GDM1 (cell line): Measurements from ENCODE around the gene MGST1.

Experiments
- DNase-seq: peaks from one replicate; lab custom pipeline; 2025; lab: John Stamatoyannopoulos, UW

The MGST1 gene, protein sequence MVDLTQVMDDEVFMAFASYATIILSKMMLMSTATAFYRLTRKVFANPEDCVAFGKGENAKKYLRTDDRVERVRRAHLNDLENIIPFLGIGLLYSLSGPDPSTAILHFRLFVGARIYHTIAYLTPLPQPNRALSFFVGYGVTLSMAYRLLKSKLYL

DNA sequence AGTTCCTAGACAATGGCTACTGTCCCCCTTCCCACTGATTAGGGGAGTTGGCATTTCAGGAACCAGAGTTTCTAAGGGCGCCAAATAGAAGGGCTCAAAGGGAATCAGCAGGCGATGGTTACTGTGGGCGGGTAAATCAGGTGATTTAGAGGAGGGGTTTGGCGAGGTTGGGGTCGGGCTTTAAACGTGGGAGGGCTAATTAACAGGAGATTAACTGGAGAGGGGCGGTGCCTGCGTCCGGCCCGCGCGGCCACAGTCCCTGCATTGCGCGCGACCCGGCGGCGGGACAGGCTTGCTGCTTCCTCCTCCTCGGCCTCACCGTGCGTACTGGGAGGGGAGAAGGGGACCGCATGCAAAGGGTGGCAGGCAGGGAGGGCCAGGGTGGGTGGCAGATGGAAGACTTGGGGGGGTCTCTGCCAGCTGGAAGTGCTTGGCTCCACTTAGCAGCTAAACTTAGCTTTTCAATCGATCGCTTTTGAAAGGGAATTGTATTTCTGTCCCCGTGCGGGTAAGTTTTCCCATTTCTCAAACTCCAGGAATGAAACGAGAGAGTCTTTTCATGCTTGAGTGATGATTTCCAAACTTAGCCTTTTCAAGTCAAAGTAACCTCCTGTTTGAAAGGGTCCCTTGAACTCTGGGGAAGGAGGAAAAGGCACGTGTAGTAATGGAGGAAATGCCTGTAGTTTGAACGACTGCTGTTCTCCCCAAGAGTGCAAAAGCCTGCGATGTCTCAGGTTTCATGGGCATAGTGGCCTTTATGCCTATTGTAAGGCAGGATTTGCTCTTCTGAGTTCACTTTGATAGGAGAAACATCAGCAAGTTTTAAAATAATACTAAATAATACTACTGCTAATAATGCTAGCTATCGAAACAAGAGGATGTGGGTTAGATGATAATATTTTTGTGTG, at the start of gene MGST1:
TSS of gene MGST1 (plus strand) at position 255 of the 908 bp plus-strand sequence. CDS start 6,608 bp downstream, outside the sequence.
- DNase-seq, result no peak

DNA sequence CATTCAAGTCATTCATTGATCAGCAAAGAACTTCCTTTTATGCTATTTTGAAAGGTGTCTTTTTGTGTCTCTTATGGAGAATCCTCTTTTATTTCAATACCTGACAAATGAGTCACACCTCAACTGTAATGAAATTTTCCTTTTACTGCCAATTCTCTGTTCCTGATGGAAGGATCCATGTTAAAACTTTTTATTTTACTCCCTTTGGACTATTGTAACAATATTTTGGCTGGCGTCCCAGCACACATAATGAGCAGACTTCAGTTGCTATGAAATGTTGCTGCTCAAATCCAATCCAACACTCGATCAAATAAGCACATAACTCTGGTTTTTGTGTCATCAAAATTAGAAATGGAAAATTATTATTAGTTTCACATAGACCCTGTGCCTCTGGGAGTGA, 48.0 kb upstream of the MGST1 start:
- no peak for DNase-seq

DNA sequence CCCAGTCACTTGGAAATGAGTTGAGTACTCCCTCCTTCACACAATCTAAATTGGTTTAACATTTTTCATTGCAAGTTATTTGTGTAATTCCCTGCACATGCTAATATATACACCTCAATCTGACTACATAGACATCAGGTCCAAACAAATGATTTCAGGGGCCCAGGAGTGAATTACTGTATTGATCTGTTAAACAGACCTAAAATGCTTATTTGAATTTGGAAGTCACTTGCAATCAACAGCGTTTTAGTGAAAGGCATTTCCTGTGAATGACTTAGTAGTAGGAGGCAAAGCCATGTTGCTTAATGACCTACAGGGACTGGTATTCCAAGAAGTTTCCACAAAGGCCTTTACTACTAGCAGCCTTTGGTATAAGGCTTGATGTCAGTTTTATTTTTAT, 47.3 kb upstream of the MGST1 start:
- DNase-seq, result no peak

DNA sequence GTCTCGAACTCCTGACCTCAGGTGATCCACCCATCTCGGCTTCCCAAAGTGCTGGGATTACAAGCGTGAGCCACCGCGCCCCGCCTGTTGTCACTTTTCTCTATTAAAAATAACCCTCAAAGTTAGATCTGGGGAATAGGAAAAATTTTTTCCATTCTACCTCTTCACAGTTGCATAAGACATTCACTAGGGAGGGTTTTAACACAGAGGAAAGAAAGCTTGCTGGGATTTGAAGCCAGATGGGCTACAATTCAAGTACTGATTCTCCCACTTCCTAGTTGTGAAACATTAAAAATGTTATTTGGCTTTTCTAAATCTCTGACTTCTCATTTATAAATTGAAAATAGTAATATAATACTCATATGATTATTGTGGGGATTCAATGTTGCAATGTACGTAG, 46.7 kb upstream of the MGST1 start:
- no peak for DNase-seq

DNA sequence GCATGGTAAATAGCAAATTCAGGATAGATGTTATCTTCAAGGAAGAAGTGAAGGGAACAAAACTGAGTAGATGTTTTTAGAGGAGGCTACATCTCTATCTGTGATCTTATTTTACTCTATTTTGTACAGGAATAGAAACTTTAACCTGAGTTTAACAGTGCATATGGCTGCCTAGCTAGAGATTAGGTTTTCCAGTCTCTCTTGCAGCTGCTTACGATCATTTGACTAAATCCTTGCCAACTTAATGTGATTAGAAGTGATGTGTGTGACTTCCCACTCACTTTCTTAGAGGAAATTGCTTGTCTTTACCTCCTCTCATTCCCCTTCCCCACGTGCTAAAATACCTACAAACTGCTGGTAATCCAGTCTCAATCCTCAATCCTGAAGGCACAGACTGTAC, 43.5 kb upstream of the MGST1 start:
- no peak for DNase-seq

DNA sequence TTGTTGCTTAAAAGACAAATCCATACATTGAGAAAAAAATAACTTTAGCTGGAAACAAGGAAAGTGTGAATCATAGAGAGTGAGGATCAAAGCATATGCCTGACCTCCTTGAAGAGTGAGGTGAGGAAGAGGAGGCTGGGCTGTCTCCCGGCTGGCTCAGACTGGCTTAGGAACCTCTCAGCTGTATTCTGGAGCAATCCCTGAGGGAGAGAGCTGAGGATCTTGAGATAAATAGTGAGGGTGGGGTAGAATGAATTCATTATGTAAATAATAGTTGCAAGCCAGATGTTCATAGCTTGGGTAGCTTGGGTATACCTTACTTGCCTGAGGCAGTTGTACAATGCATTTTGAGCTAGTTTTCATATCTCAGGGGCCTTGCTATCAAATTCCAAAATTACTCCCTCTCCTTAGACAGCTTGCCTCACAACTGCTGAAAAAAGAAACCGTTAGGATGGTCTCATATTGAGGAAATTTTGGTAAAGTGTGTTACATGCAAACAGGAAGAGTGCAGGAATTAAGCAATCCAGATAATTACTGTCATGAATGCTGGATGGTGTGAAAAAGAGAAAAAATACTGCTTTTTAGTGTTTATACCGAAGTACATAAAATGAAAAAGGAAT, 39.5 kb upstream of the MGST1 start:
- no peak for DNase-seq

DNA sequence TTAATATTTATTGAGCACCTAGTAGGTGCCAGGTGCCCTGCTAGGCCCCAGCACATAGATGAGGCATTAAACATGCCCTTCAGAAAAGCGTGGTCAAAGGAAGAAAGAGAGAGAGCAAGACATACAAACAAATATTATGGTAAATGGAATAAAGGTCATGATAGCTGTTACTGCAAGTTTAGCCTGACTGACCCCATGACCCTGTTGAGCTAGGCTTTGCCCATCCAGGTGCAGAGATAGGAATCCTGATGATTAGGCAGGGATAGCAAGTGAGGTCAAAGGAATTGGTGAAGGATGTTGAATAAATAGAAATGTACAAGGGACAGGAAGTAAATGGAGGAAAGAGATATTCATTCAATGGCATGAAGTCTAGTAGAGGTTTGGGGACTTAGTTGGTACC, 36.5 kb upstream of the MGST1 start:
- no peak for DNase-seq

DNA sequence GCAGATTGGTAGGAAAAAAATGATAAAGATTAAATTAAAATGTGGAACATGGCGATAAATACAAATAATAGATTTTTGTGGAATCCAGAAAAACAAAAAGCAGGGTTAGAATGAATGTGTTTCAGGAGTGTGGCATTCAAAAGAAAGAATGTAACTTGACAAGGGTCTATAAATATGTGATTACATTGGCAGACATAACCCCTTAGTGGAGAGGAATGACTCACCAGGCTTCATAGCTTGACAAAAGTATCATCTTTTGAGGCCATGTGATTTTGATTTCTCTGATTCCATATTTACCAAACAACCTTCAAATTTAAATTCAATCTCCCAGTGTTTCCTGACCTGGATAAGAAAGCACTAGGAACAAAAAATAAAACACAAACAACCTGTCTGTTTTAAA, 24.4 kb upstream of the MGST1 start:
- DNase-seq, result no peak

DNA sequence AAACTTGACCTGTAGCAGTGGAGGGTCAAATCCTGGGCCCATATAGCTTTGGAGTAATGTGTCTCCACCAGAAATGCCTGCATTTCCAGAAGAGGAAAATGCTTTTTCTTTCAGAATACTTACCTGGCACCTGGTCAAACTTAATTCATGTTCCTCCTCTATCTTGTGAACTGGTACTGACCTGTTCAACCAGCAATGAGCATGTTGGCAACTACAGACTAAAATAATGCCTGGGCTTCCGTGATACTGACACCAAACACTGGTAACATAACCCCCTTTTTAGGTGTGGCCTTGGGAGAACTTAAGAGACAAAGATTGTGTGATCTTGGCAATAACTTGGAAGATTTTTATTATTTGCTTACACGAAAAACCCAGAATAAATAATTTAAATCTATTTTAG, 23.8 kb upstream of the MGST1 start:
- DNase-seq, result no peak

DNA sequence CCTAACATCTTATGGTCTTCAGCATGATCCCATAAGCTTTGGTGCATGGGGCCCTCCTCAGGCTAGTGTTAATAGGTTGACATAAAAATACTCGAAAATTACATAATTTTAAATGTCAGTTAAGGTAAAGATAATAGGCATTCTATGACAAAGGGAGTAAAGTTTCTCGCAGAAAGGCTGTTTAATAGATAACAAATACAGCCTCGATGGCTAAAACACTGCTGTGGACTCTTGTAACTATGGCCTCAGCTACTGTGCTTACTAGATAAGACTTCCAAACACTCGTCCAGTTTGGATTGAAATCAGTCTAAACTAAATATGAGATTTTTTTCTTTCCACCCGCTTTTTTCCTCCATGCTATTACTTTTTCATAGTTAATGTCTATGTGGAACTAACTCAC, 23.2 kb upstream of the MGST1 start:
- no peak for DNase-seq

DNA sequence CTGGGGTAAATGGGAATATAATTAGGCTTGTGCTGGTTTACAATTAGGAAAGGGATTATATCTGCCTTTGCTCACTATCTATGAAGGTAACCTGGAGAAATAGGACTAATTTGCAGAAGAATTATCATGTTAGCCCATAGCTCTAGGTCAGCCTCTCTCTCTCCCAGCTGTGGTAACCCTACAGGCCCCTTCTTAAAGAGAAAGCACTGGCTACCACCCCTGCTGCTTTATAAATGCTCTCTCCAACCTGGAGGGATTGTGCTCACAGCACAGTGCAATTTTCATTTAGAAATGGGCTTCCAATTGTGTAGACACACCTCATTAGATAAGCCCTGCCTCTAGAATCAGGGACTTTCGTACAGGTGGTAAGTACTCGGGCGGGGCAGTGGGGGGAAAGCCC, 22.7 kb upstream of the MGST1 start:
- DNase-seq, result no peak

DNA sequence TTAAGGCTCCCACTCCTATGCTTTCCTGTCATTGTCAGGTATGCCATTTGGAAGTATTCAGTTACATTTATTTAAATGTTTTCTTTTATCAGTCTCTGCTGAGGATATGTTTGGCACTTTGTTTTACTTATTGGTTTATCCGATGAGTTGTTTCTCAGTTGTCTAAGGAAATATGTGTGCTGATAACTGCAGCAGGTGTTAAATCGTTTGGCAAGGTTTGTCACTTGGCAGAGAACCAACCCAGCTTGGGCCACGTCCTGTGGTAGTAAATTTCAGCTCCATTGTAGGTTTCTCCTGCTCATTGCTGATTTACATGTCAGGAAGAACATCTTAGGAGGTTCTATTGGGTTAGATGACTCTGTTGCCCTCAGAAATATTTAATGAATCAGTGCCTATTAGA, 22.0 kb upstream of the MGST1 start:
- DNase-seq, result no peak

DNA sequence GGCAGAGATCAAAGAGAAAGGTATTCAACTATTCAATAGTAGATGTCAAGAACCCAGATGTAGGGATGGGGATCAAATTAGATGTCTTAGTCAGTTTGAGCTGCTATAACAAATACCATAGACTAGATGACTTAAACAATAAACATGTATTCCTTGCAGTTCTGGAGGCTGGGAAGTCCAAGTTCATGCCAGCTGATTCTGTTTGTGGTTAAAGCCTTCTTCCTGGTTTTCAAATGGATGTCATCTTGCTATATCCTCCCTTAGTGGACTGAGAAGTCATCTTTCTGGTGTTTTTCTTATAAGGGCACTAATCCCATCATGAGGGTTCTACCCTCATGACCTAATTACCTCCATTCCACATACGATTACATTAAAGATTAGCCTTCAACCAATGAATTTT, 19.5 kb upstream of the MGST1 start:
- DNase-seq, result no peak

DNA sequence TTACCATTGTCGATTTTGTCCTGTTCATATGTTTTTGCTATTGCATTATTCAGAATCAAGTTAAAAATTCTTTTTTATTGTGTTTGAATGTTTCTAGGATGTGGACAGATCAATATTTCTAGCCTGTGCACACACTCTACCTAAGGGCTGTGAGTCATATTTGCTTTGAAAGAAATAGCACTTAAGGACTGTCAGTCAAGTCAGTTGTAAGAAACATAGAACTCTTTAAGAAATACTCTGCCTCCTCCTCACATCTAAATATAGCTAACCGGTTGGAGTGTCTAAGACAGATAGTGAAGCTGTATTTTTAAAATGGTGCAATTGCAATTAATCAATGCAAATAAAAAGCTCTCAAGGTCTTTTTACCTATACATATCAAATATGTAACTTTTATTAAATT, 17.9 kb upstream of the MGST1 start:
- DNase-seq, result no peak

DNA sequence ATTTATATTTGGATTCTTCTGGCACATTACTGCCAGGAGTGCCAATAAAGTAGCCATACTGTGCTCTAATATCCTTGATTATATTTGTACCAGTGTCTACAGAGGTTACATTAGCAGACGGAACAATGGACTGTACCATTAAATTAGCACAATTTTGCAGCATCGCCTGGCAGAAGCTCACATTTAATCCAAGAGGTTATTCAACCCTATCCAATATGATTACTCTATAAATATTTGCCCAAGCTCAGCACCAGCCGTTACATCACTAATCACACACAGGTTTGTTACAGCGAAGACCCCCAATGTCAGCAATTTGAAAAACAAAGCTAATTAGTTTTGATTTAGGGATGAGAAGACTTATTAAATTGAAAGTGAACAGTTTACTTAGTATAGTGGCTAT, 16.9 kb upstream of the MGST1 start:
- DNase-seq, result no peak

DNA sequence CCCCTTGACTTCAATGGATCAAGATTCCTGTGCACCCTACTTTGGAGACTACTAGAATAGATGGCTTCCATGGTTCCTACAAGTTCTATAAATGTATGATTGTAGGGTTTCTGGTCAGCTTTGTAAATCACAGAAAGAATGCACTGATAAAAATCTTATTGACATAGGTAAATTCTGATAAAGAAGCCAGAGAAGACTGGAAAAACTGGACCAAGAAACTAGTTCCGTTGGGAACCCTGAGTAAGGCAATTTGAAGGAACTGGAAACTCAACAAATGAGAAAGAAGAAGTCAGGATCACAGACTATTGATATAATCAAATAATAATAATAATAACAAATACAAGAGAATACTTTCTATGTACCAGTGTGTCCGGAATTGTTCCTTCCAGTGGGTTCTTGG, 15.4 kb upstream of the MGST1 start:
- DNase-seq, result no peak

DNA sequence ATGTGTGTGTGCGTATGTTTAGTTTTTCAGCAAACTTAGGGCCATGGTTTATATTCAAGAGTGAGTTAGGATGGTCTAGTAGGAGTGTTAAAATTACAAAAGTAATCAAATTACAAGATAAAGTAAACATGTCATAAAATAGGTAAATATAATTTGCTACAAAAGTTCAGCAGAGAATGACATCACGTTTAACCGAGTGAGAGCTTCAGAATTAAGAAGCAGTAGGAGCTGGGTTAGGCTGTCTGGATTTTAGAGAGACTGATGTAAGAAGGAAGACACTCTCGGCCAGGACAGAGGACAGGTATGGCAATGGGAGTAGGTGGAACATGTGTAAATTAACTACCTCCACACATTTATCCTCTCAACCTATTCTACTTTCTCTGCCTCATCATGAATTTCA, 11.6 kb upstream of the MGST1 start:
- DNase-seq, result no peak

DNA sequence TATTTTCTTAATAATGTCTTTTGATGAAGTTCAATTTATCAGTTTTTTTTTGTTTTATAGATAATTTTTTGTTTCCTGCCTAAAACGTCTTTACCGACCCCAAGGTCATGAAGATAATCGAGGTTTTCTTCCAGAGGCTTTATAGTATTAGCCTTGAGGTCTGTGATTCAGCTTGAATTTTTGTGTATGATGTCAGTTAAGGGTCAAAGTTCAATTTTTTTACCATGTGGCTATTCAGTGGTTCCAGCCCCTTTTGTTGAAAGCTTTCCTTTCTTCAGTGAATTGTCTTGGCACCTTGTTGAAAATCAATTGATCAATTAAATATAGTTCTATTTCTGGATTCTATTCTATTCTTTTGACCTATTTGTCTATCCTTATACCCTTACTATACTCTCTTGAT, 3.2 kb upstream of the MGST1 start:
- DNase-seq, result no peak

DNA sequence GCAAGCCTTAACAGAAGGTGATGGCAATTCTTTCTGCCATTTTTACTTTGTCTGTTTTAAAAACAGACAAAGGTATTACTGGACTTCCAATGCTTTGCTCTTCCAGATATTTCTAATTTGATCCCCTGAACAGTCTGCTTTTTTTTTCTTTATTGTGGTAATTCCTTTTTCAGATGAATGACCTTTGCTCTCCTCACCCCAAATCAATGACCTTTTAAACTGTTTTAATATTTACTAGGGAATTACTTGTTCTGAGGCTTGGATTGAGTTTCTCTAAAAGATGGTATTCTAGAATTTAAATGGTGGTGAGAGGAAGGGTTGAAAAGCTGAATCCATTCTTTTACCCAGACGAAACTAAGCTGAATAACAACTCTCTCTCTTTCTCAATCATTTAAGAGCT, 2.3 kb upstream of the MGST1 start:
- DNase-seq, result no peak

DNA sequence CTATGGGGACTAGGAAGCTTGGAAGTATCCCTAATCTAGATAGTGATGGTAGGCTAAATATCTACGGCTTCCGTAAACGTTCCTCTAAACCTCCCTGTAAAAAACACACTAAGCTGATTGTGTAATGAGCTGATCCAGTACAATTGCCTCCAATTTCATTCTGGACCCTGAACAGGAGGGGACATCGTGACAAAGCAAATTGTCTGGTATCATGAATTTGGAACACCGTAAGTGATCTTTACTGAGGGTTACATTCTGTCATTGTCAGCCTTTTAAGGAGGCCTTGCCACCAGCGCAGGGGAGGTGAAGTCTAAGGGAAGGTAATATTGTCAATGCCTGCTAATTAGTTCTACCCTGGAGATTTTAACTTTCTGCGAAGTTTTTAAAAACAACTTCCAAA, 487 bp upstream of the MGST1 start:
- no peak for DNase-seq

DNA sequence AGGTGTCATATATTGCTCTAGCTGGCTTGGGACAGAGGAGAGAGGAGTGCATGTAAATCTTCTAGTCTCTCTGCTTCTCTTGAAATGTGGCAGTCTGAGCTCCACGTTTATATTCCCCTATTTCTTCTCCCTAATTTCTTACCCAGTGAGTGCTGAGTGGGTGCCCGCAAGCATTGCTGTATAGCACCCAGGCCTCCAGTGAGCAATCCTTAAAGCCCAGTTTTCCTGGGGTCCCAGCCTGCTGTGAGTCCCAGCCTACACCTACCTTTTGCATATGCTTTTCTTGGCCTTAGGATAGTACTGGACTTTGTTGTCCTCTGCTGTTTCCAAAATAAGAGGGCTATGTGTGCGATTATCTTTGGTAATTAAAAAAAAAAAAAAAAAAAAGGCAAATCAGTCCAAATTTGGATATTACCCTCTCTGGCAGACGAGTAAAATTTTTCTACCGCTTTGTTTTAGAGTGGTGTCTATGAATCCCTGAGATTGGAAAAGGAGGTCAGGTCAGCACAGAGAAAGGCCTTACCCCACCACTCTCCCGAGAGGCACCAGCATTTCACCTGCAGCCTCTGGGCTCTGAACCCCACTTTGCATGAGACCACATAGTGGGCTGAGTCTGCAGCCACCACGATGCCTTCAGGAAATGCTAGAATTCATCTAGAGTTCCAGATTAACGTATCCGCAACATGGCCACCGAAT, 1.1 kb downstream of the MGST1 start:
- no peak for DNase-seq

DNA sequence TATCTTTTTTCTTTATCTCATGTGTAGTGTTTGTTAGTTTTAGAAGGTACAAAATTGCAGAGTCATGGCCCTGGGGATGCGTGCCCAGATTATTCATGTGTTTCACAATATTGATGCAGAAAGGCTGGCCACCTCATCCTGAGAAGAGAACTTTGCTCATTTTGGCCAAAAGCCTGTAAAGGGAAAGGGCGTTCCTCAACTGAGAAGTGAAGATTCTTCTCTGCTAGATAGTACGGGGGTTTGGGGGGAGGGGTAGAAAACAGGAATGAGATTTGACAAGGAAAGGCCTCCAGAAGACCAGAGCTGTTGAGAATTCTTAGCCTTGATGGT, 1.7 kb downstream of the MGST1 start:
- DNase-seq, result no peak

DNA sequence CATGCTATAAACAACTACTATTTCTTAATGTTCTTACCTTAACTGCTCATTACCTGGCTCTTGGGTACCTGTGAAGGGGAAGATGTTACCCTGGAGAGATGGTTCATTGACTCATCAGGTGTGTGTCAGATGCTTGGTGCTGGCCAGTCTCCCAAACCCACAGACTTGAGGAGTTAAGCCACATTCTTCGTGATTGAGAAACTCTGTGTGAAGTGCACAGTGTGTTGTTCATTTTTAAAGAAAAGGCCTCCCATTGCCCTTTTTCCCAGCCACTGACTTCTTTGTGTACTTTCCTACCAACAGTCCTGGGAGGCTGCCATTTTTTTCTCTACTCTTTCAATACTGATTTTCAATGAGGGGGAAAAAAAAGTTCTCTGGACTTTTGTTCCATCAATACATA, 3.2 kb downstream of the MGST1 start:
- DNase-seq, result no peak
